NCI-H345 treated with DMSO at 0.1 percent for 48 hours (cell line): ENCODE data around the gene NFATC1.

Source experiments
- DNase-seq: peaks from one replicate; lab custom pipeline; 2025; ENCODE audit not compliant: unreplicated experiment; lab: John Stamatoyannopoulos, UW

Gene NFATC1

GRCh38 chr18:79438898-79439627 is 43.3 kb downstream of the NFATC1 start:
- DNase-seq = no peak

- DNase-seq = no peak
Observed at GRCh38 chr18:79439628-79440023, 43.9 kb downstream of the NFATC1 start.

- DNase-seq = no peak
Observed at GRCh38 chr18:79440316-79441110, 44.8 kb downstream of the NFATC1 start.

GRCh38 chr18:79441420-79441819 is 45.7 kb downstream of the NFATC1 start:
- DNase-seq = no peak

- no peak for DNase-seq
Observed at GRCh38 chr18:79442508-79443221, 46.9 kb downstream of the NFATC1 start.

GRCh38 chr18:79445221-79445620 is 49.5 kb downstream of the NFATC1 start:
- no peak for DNase-seq

GRCh38 chr18:79445696-79446561 is 50.2 kb downstream of the NFATC1 start:
- no peak for DNase-seq

GRCh38 chr18:79446931-79447330 is 51.2 kb downstream of the NFATC1 start:
- no peak for DNase-seq

- DNase-seq = no peak
Observed at GRCh38 chr18:79447703-79448367, 52.1 kb downstream of the NFATC1 start.

GRCh38 chr18:79448621-79449020 is 52.9 kb downstream of the NFATC1 start:
- DNase-seq = no peak

GRCh38 chr18:79449551-79450288 is 54.0 kb downstream of the NFATC1 start:
- no peak for DNase-seq

GRCh38 chr18:79450289-79451080 is 54.8 kb downstream of the NFATC1 start:
- DNase-seq = no peak

- no peak for DNase-seq
Observed at GRCh38 chr18:79451237-79452125, 55.8 kb downstream of the NFATC1 start.

- DNase-seq = no peak
Observed at GRCh38 chr18:79452190-79452990, 56.7 kb downstream of the NFATC1 start.

GRCh38 chr18:79452991-79453645 is 57.4 kb downstream of the NFATC1 start:
- DNase-seq = no peak
